Naive B cell (primary cell): ENCODE measurements around the gene CHST3. TPM values are rescaled to one million over a fixed set of nuclear protein-coding genes. Genes with fewer than 3 reads are reported as not detected.
A peak's percentile ranks its signal among the peaks of the same experiment; 100 is the strongest.

Experiments used
- ATAC-seq, 2 donors: fragments of 150-1000 bp; cut with Tn5 transposase; 2 replicates each; pipeline ENCODE4 v1.10.0; 2021; ENCODE audit warnings: low read depth in 2 of 2, mild to moderate bottlenecking in 2 of 2, moderate library complexity in 2 of 2
- DNase-seq: peaks from one replicate; pipeline ENCODE4 v3.0.0; 2022
- H3K27ac Mint-ChIP-seq, 6 donors: one replicate each; pipeline ENCODE4 v1.8.0; 2020 to 2022; ENCODE audit warnings: mild to moderate bottlenecking in 6 of 6, mixed read lengths in 6 of 6, moderate library complexity in 5 of 6, inconsistent platforms in 2 of 6
- H3K27me3 Mint-ChIP-seq, 3 donors: one replicate each; pipeline ENCODE4 v1.8.0; 2021 to 2022; ENCODE audit warnings: mixed read lengths in 3 of 3, mild to moderate bottlenecking in 1 of 3
- H3K36me3 Mint-ChIP-seq, 2 donors: one replicate each; pipeline ENCODE4 v1.8.0; 2020 to 2022; ENCODE audit warnings: mixed read lengths in 2 of 2, inconsistent platforms in 1 of 2, mild to moderate bottlenecking in 1 of 2
- H3K4me1 Mint-ChIP-seq, 3 donors: one replicate each; pipeline ENCODE4 v1.8.0; 2020 to 2022; ENCODE audit warnings: mixed read lengths in 3 of 3, inconsistent platforms in 1 of 3, mild to moderate bottlenecking in 1 of 3, moderate library complexity in 1 of 3
- H3K4me3 Mint-ChIP-seq, 8 donors: one replicate each; pipeline ENCODE4 v1.8.0; 2020 to 2022; ENCODE audit warnings: mild to moderate bottlenecking in 8 of 8, mixed read lengths in 8 of 8, moderate library complexity in 8 of 8, inconsistent platforms in 2 of 8
- H3K9me3 Mint-ChIP-seq, 7 donors: one replicate each; pipeline ENCODE4 v1.8.0; 2020 to 2022; ENCODE audit warnings: mixed read lengths in 7 of 7, mild to moderate bottlenecking in 5 of 7, inconsistent platforms in 2 of 7, moderate library complexity in 1 of 7
- polyA plus RNA-seq, 6 donors: library from polyadenylated mRNA; unstranded; fragments of 300-500 nt; fragmentation: Illumina TruSeq; gene quantifications; one replicate each; pipeline ENCODE4 v1.2.3, GENCODE V29; 2021; ENCODE audit warnings: low read depth in 6 of 6

CHST3 gene
- polyA plus RNA-seq, 6 donors from 2014 or later: not detected

DNA sequence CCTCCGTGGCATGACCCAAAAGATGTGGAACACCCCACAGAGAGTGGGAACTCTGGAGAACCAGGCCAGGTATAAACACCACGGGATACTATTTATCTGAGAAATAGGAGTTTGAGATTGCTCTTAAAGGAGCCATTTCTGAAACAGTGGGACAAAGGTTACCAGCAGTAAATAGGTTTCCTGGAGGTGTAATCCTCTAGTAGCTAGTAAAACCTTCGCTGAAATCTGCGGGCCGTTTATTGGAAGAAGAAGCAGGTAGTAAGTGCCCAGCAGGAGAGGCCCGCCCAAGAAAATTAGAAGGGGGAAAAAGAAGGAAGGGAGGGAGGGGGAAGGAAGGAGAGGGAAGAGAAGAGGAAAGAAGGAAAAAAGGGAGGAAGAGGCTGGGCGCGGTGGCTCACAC is 51.6 kb downstream of the CHST3 start:
- Mint-ChIP-seq H3K27me3 (peaks cover 0 to 17% (median 12%) of the 10 kb centered on the region in 3 donors), H3K27ac (peak overlapping the region in 1 of 6 donors; percentile 68), H3K9me3 (peaks cover 0 to 2% (median 0%) of the 10 kb centered on the region in 7 donors), H3K4me3 (peak overlapping the region in 1 of 8 donors; percentile 35), H3K36me3 (peaks cover 0 to under 1% of the 10 kb centered on the region in 2 donors), H3K4me1 (peaks cover 0 to under 1% (median 0%) of the 10 kb centered on the region in 3 donors)
- ATAC-seq: no peak
- DNase-seq: no peak

DNA sequence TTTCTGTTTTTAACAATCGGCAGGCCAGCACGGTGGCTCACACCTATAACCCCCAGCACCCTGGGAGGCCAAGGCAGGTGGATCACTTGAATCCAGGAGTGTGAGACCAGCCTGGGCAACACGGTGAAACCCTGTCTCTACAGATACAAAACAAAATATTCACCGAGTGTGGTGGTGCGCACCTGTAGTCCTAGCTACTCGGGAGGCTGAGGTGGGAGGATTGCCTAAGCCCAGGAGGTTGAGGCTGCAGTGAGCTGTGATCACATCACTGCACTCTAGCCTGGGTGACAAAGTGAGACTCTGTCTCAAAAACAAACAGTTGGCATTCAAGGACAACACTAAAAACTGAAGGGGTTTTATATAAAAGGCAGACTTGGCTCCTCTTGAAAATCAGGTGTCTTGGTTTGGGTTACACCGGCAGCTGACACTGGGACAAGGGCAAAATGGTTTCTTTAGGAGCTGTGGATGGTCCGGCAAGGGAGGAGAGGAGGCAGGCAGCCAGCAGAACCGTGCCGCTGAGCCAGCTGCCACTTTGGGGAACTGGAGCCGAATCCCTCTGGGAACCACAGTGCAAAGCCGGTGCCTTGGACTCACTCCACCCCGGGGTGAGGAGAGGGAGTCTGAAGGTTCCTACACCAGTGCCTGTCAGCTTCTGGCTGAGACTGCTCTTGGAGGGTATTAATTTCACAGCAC is 52.6 kb downstream of the CHST3 start:
- Mint-ChIP-seq H3K27me3 (peaks cover 0 to 24% (median 12%) of the 10 kb centered on the region in 3 donors), H3K9me3 (peaks cover 0 to 3% (median 0%) of the 10 kb centered on the region in 7 donors), H3K27ac (no peak overlapping the region), H3K4me1 (peaks cover 0 to 5% (median 4%) of the 10 kb centered on the region in 3 donors), H3K36me3 (peaks cover 0 to 8% of the 10 kb centered on the region in 2 donors), H3K4me3 (no peak overlapping the region)
- DNase-seq: no peak
- no peak for ATAC-seq

DNA sequence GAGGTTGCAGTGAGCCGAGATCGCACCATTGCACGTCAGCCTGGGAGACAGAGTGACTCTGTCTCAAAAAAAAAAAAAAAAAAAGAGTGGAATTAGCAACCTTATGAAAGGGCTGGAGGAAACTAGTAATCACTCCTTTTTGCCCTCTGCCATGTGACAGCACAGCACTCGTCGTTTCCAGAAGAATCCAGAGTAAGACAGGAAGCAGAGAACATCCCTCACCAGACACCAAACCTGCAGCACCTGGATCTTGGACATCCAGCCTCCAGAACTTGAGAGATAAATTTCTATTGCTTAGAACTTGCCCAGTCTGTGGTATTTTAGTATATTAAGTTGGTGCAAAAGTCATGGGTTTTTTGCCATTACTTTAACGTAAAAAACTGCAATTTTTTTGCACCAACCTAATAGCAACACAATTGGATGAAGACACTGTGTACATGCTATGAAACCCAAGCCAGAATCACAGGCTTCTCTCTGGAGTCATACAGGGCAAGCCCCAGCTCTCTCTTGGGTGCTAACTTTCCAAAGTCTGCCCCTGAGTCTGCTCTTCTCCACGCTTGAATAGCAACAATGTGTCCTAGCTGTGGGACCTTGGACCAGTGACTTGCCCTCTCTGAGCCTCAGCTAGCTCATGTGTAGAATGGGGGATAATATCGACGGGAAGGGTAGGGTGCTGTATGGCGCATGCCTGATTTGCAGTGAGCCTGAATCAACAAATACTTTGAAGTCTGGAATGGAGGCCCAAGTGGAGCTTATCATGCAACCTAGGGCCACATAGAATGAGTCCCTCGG is 55.1 kb downstream of the CHST3 start:
- H3K4me1 Mint-ChIP-seq: peaks cover 0 to 5% (median 4%) of the 10 kb centered on the region in 3 donors
- DNase-seq (no peak), ATAC-seq (no peak)
- no peak overlapping the region for H3K27ac Mint-ChIP-seq
- H3K27me3 Mint-ChIP-seq: peaks cover 0 to 24% (median 12%) of the 10 kb centered on the region in 3 donors
- H3K9me3 Mint-ChIP-seq: peaks cover 0 to 3% (median 0%) of the 10 kb centered on the region in 7 donors
- peaks cover 0 to 8% of the 10 kb centered on the region in 2 donors for H3K36me3 Mint-ChIP-seq
- no peak overlapping the region for H3K4me3 Mint-ChIP-seq

DNA sequence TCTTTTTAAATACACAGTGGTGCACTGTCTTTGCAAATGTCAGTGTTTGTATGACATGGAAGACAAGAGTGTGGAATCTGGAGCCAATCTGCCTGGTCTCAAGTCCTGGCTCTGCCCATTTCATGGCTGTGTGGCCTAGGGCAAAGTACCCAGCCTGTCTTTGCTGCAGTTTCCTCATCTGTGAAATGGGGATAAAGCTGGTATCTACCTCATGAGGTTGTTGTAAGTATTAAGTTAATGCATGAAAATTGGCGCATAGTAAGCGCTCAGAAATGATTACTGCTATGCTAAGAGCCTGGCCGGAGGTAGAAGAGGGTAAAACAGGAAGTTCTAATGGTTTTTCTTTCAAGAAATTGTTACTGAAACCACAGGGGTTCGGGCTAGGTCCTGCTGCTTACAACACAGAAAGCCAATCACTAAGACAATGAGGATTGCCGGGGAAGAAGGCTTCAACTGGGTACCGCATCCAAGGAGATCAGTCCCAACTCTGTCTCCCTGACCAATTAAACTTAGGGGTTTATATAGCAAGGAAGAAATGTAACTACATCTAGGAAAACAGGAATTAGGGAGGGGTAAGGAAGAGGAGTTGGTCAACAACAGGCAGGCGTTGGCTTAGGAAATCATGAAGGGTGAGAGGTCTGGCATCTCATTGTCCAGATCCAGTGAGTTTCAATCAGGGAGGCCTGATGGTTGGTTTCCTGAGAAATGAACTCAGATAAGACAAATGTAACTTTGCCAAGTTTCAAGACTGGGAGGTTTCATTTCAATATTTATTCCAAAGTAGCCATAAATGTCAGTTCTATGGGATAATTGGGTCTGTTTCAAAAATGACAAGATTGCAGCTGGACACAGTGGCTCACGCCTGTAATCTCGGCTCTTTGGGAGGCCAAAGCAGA is 57.0 kb downstream of the CHST3 start:
- Mint-ChIP-seq H3K4me1 (peaks cover 0 to 5% (median 4%) of the 10 kb centered on the region in 3 donors), H3K9me3 (peaks cover 0 to 3% (median 0%) of the 10 kb centered on the region in 7 donors), H3K27ac (no peak overlapping the region), H3K27me3 (peaks cover 0 to 28% (median 25%) of the 10 kb centered on the region in 3 donors), H3K4me3 (no peak overlapping the region), H3K36me3 (peaks cover 0 to 8% of the 10 kb centered on the region in 2 donors)
- ATAC-seq: no peak
- DNase-seq: no peak

DNA sequence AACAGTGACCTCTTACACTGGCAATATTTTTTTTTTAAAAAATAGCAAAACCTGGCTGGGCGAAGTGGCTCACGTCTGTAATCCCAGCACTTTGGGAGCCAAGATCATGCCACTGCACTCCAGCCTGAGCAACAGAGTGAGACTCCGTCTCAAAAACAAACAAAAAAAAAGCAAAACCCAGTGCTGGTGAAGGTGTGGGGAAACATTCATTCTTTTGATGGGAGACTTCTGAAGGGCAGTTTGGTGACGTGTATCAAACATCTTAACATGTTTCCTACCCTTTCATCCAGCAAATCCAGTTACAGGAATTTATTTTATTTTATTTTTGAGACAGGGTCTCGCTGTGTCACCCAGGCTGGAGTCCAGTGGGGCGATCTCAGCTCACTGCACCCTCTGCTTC is 58.0 kb downstream of the CHST3 start:
- Mint-ChIP-seq H3K4me1 (peaks cover 0 to 5% (median 4%) of the 10 kb centered on the region in 3 donors), H3K27ac (no peak overlapping the region), H3K27me3 (peaks cover 0 to 25% (median 23%) of the 10 kb centered on the region in 3 donors), H3K4me3 (no peak overlapping the region), H3K36me3 (peaks cover 0 to 8% of the 10 kb centered on the region in 2 donors), H3K9me3 (peaks cover 0 to 3% (median 0%) of the 10 kb centered on the region in 7 donors)
- no peak for DNase-seq
- ATAC-seq: no peak

DNA sequence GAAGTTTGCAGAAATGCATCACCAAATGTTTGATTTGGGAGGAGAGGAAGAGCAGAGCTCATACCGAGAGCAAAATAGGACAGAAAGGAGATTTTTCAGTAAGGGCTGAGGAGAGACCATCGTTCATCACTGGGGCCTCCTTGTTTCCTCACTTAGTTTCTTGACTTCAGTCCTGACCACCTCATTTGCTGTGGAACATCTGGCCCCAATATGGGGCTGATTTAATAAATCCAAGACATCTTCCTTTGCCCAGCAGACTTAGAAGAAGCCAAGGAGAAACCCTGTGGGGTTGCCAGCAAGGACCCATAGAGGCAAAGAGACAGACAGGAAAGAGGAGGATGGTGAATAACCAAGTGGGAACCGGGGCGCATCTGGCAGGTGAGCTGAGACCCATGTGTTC is 60.4 kb downstream of the CHST3 start:
- H3K36me3 Mint-ChIP-seq: peaks cover 0 to 8% of the 10 kb centered on the region in 2 donors
- no peak overlapping the region for H3K27ac Mint-ChIP-seq
- ATAC-seq (no peak), DNase-seq (no peak)
- no peak overlapping the region for H3K4me3 Mint-ChIP-seq
- H3K9me3 Mint-ChIP-seq: peaks cover 0 to 3% (median 0%) of the 10 kb centered on the region in 7 donors
- peaks cover 0 to 5% (median 4%) of the 10 kb centered on the region in 3 donors for H3K4me1 Mint-ChIP-seq
- H3K27me3 Mint-ChIP-seq: peaks cover 3 to 20% (median 12%) of the 10 kb centered on the region in 3 donors

DNA sequence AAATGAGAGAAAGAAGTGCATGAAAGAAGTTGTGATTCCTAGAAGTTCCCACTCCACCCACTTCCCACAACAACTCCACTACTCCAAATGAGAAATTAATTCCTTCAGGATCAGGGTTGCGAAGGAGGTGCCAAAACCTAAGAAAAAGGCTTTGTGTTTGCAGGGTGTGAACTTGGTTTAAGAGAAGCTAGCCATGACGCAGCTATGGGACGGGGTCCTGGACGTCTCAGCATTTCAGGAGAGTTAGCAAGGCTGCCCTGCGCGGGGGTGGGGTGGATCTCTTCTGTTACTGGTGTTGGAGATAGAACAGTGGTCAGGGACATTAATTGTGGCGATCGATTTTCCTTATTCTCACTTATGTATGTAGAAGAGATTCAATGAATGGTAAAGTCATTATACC is 61.2 kb downstream of the CHST3 start:
- no peak for ATAC-seq
- Mint-ChIP-seq H3K9me3 (peaks cover 0 to 3% (median 0%) of the 10 kb centered on the region in 7 donors), H3K27ac (no peak overlapping the region), H3K27me3 (peaks cover 3 to 24% (median 14%) of the 10 kb centered on the region in 3 donors), H3K4me1 (peaks cover 0 to 5% (median 4%) of the 10 kb centered on the region in 3 donors), H3K4me3 (no peak overlapping the region), H3K36me3 (peaks cover 0 to 8% of the 10 kb centered on the region in 2 donors)
- DNase-seq: no peak

DNA sequence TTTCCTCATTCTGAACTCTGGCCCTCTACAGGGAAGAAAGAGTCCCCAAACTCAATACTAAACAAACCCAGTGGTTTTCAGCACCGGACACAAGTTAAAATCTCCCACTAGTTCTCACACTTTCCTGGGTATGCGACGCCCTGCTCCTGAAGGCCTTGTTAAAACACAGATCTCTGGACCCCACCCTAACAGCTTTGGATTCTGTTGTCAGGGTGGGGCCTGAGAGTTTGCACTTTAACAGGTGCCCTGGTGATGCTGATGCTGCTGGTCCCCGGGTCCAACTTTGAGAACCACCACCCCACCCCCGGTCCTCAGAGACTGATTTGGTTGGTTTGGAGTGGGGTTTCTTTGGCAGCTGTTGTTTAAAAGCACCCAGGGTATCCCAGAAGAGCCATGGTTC is 61.6 kb downstream of the CHST3 start:
- Mint-ChIP-seq H3K9me3 (peaks cover 0 to 3% (median 0%) of the 10 kb centered on the region in 7 donors), H3K27ac (no peak overlapping the region), H3K4me1 (peaks cover 0 to 5% (median 4%) of the 10 kb centered on the region in 3 donors), H3K27me3 (peaks cover 3 to 28% (median 18%) of the 10 kb centered on the region in 3 donors), H3K36me3 (peaks cover 0 to 8% of the 10 kb centered on the region in 2 donors), H3K4me3 (no peak overlapping the region)
- DNase-seq (no peak), ATAC-seq (no peak)

DNA sequence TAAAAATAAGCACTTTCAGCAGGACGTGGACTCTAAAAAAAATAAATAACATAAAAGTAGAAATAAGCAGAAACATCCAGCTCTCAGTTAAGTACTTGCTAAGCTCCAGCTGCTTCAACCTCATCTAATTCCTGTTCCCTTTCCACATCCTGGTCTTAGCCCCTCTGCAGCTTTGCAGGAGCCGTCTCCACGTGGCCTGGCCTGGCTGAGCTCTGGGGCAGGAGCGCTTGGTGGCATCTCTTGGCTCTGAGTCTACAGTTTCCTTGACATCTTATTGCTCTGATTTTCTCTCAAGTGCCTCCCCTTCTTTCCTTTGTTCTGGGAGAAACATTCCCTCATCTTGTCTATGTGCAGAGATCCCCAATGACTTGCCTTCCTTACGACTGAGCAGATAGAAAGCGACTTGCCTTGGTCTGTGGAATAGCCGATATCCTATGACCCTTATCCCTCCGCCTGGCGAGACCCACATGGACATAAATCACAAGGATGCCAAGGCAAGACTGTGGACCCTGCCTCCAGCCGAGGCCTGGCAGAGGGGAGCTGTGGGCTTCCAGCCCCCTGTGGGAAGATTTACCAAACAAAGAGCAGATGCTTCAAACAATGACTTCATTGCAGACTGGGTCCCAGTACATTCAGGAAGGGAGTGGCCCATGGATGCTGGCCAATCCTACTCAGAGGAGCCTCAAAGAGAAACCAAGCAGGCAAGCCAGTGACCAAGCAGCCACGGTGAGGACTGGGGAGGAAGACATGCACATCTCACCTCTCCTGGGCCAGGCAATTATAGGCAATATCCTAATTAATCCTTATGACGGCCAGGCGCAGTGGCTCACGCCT is 62.3 kb downstream of the CHST3 start:
- no peaks in the 10 kb centered on the region for H3K4me1 Mint-ChIP-seq
- no peak for ATAC-seq

DNA sequence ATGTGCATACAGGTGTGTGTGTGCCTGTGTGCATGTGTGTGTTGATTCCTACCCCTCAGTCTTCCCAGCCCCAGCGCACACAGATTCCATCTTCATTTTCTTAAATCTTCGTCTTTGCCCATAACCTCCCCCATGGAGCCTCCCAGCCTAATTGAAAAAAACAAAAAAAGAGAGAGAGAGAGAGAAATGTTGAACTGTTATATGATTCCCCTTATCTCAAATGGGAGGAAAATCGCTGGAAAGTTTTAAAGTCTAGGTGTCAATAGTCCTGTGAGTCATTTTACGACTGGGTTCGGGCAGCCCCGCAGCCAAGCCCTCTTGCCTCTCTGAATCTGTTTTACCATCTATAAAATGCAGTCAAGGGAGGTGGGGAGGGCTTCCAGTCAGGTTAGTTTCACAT is 63.3 kb downstream of the CHST3 start:
- Mint-ChIP-seq H3K36me3 (no peaks in the 10 kb centered on the region), H3K4me3 (no peak overlapping the region), H3K27me3 (peaks cover 3 to 43% (median 27%) of the 10 kb centered on the region in 3 donors), H3K27ac (no peak overlapping the region), H3K4me1 (no peaks in the 10 kb centered on the region), H3K9me3 (no peaks in the 10 kb centered on the region)
- ATAC-seq (no peak), DNase-seq (no peak)

More for the DNA sequence above, 62.3 kb downstream of the CHST3 start:
- H3K4me3 Mint-ChIP-seq: no peak overlapping the region
- no peak for DNase-seq
- no peaks in the 10 kb centered on the region for H3K9me3 Mint-ChIP-seq
- peak overlapping the region in 1 of 6 donors; percentile 11 for H3K27ac Mint-ChIP-seq
- peaks cover 0 to 1% of the 10 kb centered on the region in 2 donors for H3K36me3 Mint-ChIP-seq
- H3K27me3 Mint-ChIP-seq: peaks cover 3 to 34% (median 18%) of the 10 kb centered on the region in 3 donors

DNA sequence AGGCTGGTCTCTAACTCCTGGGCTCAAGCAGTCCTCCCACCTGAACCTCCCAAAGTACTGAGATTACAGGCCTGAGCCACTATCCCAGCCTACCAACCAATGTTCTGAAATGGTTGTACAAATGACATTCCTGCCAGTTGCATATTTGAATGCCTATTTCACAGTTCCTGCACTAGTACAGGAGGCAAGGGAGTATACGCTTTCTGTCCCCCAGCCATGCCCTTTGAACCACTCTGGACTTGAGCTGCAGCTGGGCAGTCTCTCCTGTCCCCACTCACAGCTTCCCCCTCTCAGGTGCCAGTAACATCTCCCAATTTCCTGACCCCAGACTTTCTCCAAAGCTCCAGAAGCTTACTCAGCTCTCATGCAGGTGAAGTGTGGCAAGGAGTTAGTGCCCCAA is 65.2 kb downstream of the CHST3 start:
- H3K4me3 Mint-ChIP-seq: no peak overlapping the region
- no peak for ATAC-seq
- H3K36me3 Mint-ChIP-seq: no peaks in the 10 kb centered on the region
- no peak for DNase-seq
- no peaks in the 10 kb centered on the region for H3K4me1 Mint-ChIP-seq
- H3K27ac Mint-ChIP-seq: peak overlapping the region in 1 of 6 donors; percentile 15
- H3K9me3 Mint-ChIP-seq: no peaks in the 10 kb centered on the region
- peaks cover 8 to 41% (median 28%) of the 10 kb centered on the region in 3 donors for H3K27me3 Mint-ChIP-seq
